Heart right ventricle (tissue), 16 donors: Measurements from ENCODE around the gene CCNB1IP1. TPM values are rescaled to one million over a fixed set of nuclear protein-coding genes. Genes with fewer than 3 reads are reported as not detected.
"Not testable (repeated sequence)": the region's sequence is repeated elsewhere in the genome, so short reads cannot be mapped to it uniquely, and the experiment has no call there.

Experiments used
- ATAC-seq, 8 donors: fragments of 200-7000 bp; cut with Tn5 transposase; one replicate each; pipeline ENCODE4 v1.9.1; 2020; ENCODE audit warnings: mild to moderate bottlenecking in 8 of 8, moderate library complexity in 8 of 8, moderate number of reproducible peaks in 1 of 8
- DNase-seq, 2 donors: peaks; one replicate each; pipeline ENCODE4 v3.0.0-alpha.2; 2020
- H3K27ac ChIP-seq, 10 donors: fragments of 200-600 bp; sonication (generic) in 2 of 10; one replicate each; pipeline versions ENCODE4 v1.5.0 to v1.8.0; 2020 to 2022; ENCODE audit warnings: mild to moderate bottlenecking in 3 of 10
- H3K27me3 ChIP-seq, 7 donors: fragments of 200-600 bp; one replicate each; pipeline ENCODE4 v1.8.0; 2021 to 2022; ENCODE audit warnings: mild to moderate bottlenecking in 2 of 7
- H3K36me3 ChIP-seq, 9 donors: fragments of 200-600 bp; sonication (generic) in 1 of 9; one replicate each; pipeline versions ENCODE4 v1.5.0 to v1.8.0; 2020 to 2022; ENCODE audit warnings: mild to moderate bottlenecking in 2 of 9
- H3K4me1 ChIP-seq, 9 donors: fragments of 200-600 bp; sonication (generic) in 1 of 9; one replicate each; pipeline versions ENCODE4 v1.5.0 to v1.8.0; 2020 to 2022; ENCODE audit warnings: mild to moderate bottlenecking in 4 of 9
- H3K4me3 ChIP-seq, 10 donors: fragments of 200-600 bp; sonication (generic) in 2 of 10; one replicate each; pipeline versions ENCODE4 v1.5.0 to v1.8.0; 2020 to 2022; ENCODE audit warnings: mild to moderate bottlenecking in 7 of 10, moderate library complexity in 2 of 10
- H3K9me3 ChIP-seq, 11 donors: fragments of 200-600 bp in 10 of 11; sonication (generic) in 2 of 11; one replicate each; pipeline versions ENCODE4 v1.5.0 to v1.8.0; 2013 to 2022; ENCODE audit warnings: mild to moderate bottlenecking in 2 of 11, control low read depth in 1 of 11, moderate library complexity in 1 of 11
- CTCF ChIP-seq, 9 donors: fragments of 200-600 bp; sonication (generic) in 2 of 9; IDR thresholded peaks; one replicate each; pipeline versions ENCODE4 v1.5.0 to v1.8.0; 2021 to 2022; ENCODE audit warnings: antibody characterized with exemption in 9 of 9, mild to moderate bottlenecking in 5 of 9, moderate library complexity in 1 of 9
- WGBS, 2 donors: extraction: QIAGEN DNeasy Blood & Tissue Kit; methylation state at CpG; one replicate each; pipeline ENCODE4 v1.1.7; 2013; ENCODE audit warnings: inconsistent platforms in 1 of 2; 5-methylcytosine and 5-hydroxymethylcytosine counted together
- intact Hi-C, 10 donors: fragments of 100-400 bp; cut with DNase I; formaldehyde crosslinking; loops; one replicate each; pipeline versions ENCODE4 v1.11.1 to v1.14.2; 2022
- polyA plus RNA-seq, 2 donors: library from polyadenylated mRNA; stranded (reverse); fragments of 200-250 nt; gene quantifications; one replicate each; pipeline ENCODE4 v1.2.3, GENCODE V29; 2013
- total RNA-seq, 10 donors: library from RNA; stranded (reverse); fragmentation: NEBNext Ultra II Directional in 3 of 10; extraction: Animal tissue kit (Norgen Biotek cat#: 25700) in 3 of 10; gene quantifications; one replicate each; pipeline versions ENCODE4 v1.2.1 to v1.2.4, GENCODE V29; 2021 to 2023
- donor health status: Arrhythmogenic right ventricular cardiomyopathy.
- donor health status: ischemic (EF 13 %, LVEDD 7.1; RV severe dilation, severe dysfunction).
- donor health status: healthy with polysubstance abuse.
- donor health status: DM: no; HTN: yes; CAD: no.
- donor health status: DM: no; HTN: no; CAD: no.
- donor health status: ischemic (EF 25% LVEDD 6.9; RV normal size, moderate dysfunction).
- donor health status: ischemic (EF 25% LVEDD 5.7; RV mildly dilated, moderate dysfunction).
- donor health status: healthy.
- donor health status: DM: yes; HTN: yes; CAD: no.
- donor health status: Ischemic cardiomyopathy.
- donor health status: ischemic (EF 35%, LVEDD 5.7; RV mildly dilated, moderate dysfunction).
- donor health status: nonischemic (EF 11% LVEDD 7.7; RV severe dilation, severe dysfunction).
- donor health status: DM: yes; HTN: yes; CAD: no.
- donor health status: PGD.
- donor health status: ischemic (EF 29% LVEDD 5.4; RV normal size, mild dysfunction).
- donor health status: nonischemic (EF 23%, LVEDD 6.1; RV moderate dilation, normal function).

CCNB1IP1 gene
- total and polyA plus RNA-seq, 12 donors: 35.7 to 126 (median 57.4) TPM

GRCh38 chr14:20372796-20373195 lies 39.7 kb upstream of the CCNB1IP1 start:
- intact Hi-C loops: no loop called here
- H3K4me1 ChIP-seq: no peaks in the 10 kb centered on the region
- H3K27me3 ChIP-seq: no peaks in the 10 kb centered on the region
- ATAC-seq (no peak), DNase-seq (no peak)
- 87 to 92% methylated on average over 5 of the region's 5 CpGs for WGBS, 2 donors
- no peak for TF ChIP-seq CTCF (IDR thresholded peaks at IDR 0.05)
- no peaks in the 10 kb centered on the region for H3K9me3 ChIP-seq
- peaks cover 0 to 100% (median 91%) of the 10 kb centered on the region in 9 donors for H3K36me3 ChIP-seq
- no peak overlapping the region for H3K27ac ChIP-seq
- H3K4me3 ChIP-seq: no peak overlapping the region

GRCh38 chr14:20365928-20366327 lies 32.8 kb upstream of the CCNB1IP1 start:
- peaks cover 0 to 100% (median 42%) of the 10 kb centered on the region in 9 donors for H3K36me3 ChIP-seq
- H3K4me1 ChIP-seq: no peaks in the 10 kb centered on the region
- DNase-seq: no peak
- TF ChIP-seq CTCF (IDR thresholded peaks at IDR 0.05): no peak
- H3K27ac ChIP-seq: no peak overlapping the region
- no peaks in the 10 kb centered on the region for H3K9me3 ChIP-seq
- ATAC-seq: no peak
- no peak overlapping the region for H3K4me3 ChIP-seq
- intact Hi-C loops: no loop called here
- H3K27me3 ChIP-seq: no peaks in the 10 kb centered on the region

- intact Hi-C loops, H3K4me1 ChIP-seq, H3K4me3 ChIP-seq, ATAC-seq, H3K9me3 ChIP-seq, H3K27me3 ChIP-seq, DNase-seq: not testable (repeated sequence)
- WGBS, 2 donors: 62 to 72% methylated on average over 3 of the region's 3 CpGs
- Histone ChIP-seq H3K27ac (peak overlapping the region in 1 of 10 donors; percentile 16), H3K36me3 (peaks cover 0 to 97% (median 55%) of the 10 kb centered on the region in 9 donors)
These were observed 25.4 kb upstream of the CCNB1IP1 start for GRCh38 chr14:20358474-20358873.

GRCh38 chr14:20356422-20356821 lies 23.3 kb upstream of the CCNB1IP1 start:
- intact Hi-C loops: no loop called here
- Histone ChIP-seq H3K4me3 (no peak overlapping the region), H3K4me1 (peaks cover 0 to 4% (median 0%) of the 10 kb centered on the region in 9 donors), H3K27me3 (no peaks in the 10 kb centered on the region), H3K9me3 (no peaks in the 10 kb centered on the region), H3K36me3 (peaks cover 0 to 97% (median 64%) of the 10 kb centered on the region in 9 donors), H3K27ac (no peak overlapping the region)
- WGBS, 2 donors: 93% methylated on average over 3 of the region's 3 CpGs
- ATAC-seq (no peak), DNase-seq (no peak)
- no peak for TF ChIP-seq CTCF (IDR thresholded peaks at IDR 0.05)

GRCh38 chr14:20350860-20351259 lies 17.8 kb upstream of the CCNB1IP1 start:
- no peaks in the 10 kb centered on the region for H3K9me3 ChIP-seq
- DNase-seq: no peak
- ATAC-seq: no peak
- peak in 3 of 9 donors; percentile 22 to 29 (median 29) for TF ChIP-seq CTCF (IDR thresholded peaks at IDR 0.05)
- intact Hi-C loops: no loop called here
- peaks cover 0 to 100% (median 61%) of the 10 kb centered on the region in 9 donors for H3K36me3 ChIP-seq
- H3K4me1 ChIP-seq: no peaks in the 10 kb centered on the region
- H3K4me3 ChIP-seq: no peak overlapping the region
- no peak overlapping the region for H3K27ac ChIP-seq
- H3K27me3 ChIP-seq: no peaks in the 10 kb centered on the region
